CD4-positive, alpha-beta T cell treated with Interferon alpha-2 for 1 hour (primary cell): ENCODE data around the gene PCMT1.
"Not testable (repeated sequence)": the region's sequence is repeated elsewhere in the genome, so short reads cannot be mapped to it uniquely, and the experiment has no call there.

Experiments used
- DNase-seq, 2 donors: peaks; one replicate each; pipeline ENCODE4 v3.0.0-alpha.2; 2020 to 2022

Gene PCMT1

DNA sequence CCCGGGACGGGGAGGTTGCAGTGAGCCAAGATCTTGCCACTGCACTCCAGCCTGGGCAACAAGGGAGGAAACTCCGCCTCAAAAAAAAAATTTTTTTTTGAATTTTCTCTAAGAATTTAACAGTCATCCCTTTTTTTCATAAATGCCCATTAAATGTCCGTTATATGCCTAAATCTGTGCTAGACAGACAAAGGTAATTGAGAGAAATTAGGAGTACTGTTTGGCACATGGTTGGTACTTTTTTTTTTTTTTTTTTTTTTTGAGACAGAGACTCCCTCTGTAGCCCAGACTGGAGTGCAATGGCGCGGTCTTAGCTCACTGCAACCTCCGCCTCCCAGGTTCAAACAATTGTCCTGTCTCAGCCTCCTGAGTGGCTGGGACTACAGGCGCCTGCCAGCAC lies 1.7 kb downstream of the PCMT1 start:
- no peak for DNase-seq

DNA sequence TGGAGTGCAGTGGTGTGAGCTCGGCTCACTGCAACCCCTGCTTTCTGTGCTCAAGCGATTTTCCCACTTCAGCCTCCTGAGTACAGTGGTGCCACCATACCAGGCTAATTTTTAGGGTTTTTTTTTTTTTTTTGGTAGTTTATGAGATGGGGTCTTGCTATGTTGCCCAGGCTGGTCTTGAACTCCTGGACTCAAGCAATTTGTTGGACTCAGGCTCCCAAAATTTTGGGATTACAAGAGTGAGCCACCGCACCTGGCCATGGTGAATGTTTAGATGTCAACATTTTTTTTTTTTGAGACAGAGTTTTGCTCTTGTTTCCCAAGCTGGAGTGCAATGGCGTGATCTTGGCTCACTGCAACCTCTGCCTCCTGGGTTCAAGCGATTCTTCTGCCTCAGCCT lies 2.4 kb downstream of the PCMT1 start:
- not testable (repeated sequence) for DNase-seq

DNA sequence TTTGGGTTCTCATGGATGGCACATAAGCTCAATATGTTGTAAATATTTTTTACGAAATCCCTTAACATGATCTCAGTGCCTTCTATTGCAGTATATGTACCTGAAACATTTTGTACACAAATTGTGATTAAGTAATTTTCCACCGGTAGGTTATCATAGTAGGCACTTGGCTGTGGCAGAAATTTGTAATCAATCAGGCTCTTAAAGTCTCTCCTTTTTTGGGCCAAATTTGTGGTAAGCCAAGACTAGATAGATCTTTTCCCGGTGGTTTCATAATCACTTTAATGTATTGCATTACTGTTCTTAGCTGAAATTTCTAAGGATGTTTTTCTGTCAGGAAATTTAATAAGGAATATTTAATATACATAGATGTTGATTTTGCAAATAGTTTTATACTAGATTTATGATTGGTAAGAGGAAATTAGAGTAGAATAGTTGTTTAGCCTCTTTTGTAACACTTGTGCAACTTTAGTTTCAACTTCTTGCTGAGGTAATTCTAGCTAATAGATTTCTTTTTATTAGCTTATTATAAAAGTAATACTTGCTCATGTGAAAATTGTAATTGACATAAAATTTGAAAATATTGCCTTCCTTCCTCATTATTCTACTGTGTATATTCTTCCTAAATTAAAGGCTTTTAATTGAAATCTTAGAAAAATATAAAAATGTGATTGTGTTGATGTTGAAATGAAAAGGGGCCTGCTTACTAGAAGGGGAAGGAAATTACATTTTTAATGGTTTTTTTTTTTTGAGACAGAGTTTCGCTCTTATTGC lies 3.2 kb downstream of the PCMT1 start:
- DNase-seq: no peak

DNA sequence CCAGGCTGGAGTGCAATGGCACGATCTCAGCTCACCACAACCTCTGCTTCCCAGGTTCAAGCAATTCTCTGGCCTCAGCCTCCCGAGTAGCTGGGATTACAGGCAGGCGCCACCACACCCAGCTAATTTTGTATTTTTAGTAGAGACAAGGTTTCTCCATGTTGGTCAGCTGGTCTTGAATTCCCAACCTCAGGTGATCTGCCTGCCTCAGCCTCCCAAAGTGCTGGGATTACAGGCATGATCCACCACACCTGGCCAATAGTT lies 3.8 kb downstream of the PCMT1 start:
- DNase-seq: not testable (repeated sequence)

DNA sequence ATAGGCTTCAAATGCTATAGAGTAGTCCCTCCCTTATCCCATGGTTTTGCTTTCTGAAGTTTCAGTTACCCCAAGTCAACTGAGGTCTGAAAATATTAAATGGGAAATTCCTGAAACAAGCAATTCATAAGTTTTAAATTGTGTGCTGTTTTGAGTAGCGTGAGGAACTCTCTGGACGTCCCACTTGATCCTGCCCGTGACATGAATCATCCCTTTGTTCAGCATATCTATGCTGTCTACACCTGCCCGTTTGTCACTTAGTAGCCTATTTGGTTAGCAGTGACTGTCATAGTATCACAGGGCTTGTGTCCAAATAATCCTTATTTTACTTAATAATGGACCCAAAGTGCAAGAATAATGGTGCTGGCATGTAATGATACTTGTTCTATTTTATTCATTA lies 5.0 kb downstream of the PCMT1 start:
- DNase-seq: no peak

DNA sequence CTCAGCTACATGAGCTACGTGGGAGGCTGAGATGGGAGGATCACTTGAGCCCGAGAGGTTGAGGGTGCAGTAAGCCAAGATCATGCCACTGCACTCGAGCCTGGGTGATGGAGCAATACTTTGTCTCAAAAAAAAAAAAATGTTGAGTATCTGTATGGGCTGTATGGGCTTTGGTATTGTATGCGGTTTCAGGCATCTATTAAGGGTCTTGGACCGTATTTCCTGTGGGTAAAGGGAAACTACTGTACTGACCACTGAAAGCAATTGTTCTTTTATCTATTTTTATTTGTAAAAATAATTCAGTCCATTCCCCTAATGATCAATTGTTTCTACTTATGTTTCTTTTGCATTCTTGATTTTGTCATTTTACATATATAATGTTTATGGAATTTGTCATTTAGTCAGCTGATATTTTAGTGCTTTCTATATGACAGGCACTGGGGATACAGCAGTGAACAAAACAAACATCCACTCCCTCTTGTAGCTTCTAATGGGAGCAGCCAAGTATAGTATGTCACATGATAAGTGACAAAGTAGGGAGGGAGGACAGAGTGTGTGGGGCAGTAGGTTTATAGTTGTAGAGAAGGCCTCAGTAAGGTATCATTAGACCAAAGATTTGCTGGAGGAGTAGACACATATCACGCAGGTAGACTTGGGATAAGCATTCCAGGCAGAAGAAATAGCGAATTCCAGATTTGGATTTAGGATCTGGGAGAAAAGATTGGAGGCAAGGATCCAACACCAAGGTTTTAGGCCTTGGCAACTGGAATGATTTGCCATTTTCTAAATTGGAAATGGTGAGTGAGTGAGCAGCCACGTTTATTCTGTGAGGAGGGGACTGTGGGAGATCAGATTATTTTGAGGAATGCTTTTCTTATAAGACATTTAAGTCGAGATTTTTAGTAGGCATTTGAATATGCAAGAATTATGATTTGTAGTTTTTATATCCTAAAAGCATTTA lies 6.0 kb downstream of the PCMT1 start:
- DNase-seq: no peak

DNA sequence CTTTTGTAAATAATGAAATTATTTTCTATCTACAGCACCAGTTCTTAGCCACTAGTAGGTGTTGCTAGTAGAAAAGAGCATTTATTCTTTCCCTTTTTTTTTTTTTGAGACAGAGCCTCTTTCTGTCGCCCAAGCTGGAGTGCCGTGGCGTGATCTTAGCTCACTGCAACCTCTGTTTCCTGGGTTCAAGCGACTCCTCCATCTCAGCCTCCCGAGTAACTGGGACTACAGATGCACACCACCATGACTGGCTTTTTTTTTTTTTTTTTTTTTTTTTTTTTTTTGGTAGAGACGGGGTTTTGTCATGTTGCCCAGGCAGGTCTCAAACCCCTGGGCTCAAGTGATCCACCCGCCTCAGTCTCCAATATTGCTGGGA lies 6.7 kb downstream of the PCMT1 start:
- DNase-seq: no peak

DNA sequence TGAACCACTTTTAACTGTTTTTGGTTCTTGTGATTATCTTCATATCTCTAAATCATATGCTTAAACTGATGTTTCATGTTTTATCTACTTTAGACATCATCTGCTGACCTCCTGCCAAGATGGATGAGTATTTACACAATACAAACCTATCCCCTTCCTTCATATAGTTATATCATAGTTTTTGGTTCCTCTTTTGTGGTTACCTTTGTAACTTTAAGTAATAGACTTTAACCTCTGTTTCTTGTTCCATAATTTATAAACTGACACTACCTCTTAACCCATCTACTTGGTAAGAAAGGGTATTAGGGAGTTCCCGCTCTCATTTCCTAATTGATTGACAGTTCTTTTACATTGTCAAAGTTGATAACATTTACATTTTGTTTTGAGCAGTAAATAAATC lies 11.9 kb downstream of the PCMT1 start:
- no peak for DNase-seq

DNA sequence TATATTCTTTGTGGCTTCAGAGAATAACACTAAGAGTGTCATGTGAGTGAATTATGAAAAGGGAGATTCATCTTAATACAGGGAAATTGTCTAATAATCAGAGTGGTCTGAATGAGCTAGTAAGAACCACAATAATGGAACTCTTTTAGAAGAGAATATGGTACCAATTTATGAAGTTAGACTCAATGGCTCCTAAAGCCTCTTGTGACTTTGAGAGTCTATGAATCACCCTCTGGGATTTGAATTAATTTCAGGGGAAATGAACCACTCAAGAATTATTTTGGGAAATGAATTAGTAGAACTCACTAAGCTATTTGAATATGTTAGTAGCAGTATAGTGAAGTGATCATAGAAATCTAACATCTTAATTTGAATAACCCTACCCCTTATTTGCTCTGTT lies 14.3 kb downstream of the PCMT1 start:
- DNase-seq: no peak

DNA sequence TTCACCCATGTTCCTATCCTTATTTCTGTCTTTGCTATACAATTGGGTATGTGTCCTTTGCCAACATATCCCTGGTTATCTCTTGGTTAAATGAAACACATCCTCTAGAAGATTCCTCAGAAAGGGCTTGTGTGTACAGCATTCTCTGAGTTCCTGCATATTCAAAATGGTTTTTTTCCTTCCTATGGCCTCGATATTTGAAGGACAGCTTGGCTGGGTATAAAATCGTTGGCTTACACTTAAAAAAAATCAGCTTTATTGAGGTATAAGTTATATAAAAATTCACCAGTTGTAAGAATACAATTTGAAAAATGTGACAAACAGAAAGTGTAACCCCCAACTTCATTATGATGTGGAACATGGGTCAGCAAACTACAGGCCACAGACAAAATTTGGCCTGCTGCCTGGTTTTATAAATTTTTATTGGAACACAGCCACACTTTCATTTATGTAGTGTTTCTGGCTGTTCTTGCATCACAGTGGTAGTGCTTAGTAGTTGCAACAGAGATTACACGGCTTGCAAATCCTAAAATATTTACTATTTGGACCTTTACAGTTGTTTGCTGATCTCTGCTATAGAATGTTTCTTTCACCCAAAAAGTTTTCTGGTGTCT lies 16.7 kb downstream of the PCMT1 start:
- DNase-seq: no peak

DNA sequence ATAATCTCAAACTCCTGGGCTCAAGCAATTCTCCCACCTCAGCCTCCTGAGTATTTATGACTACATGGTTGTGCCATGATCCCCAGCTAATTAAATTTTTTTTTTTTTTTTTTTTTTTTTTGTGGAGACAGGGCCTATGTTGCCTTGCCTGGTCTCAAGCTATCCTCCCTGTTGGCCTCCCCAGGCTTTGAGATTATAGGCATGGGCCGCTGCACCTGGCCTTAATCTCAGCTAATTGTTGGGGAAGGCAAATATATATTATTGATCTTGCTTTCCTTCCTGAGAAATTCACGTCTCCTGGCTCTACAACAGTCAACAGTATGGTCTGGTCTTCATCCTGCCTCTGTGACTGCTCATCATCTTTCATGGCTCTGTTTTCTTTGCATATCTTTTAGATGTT lies 20.1 kb downstream of the PCMT1 start:
- DNase-seq: no peak

DNA sequence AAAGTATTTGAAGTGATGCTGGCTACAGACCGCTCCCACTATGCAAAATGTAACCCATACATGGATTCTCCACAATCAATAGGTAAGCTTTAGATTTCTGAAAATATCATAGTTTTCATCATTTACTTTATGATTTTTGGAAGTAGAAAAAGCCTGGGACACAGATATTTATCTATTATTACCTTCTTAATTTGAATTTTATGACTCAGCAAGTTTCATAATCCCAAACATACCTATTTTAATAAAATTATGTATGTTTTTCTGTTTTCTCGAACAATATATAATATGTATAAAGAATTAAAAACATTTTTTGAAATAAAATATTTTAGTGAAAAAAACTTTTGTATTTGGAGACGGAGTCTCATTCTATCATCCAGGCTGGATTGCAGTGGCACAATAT lies 21.6 kb downstream of the PCMT1 start:
- no peak for DNase-seq

DNA sequence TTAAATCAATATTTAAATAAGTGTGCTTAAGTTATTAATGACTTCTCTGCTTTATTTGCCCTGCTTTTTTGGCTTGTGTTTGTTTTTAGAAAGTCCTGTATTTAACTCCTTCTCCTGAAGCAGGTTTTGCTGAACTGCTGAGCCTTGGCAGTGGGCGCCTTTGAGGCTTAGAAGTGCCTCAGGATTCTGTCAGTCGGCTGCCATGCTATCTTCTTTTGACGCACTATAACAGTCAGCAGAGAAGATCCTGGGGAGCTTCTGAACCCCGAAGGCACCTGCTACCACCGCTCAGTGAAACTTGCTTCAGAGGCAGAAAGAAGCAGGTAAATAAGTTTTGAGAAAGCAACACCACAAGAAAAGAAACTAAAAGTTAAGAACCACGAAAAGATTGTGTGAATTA lies 22.4 kb downstream of the PCMT1 start:
- DNase-seq: no peak

DNA sequence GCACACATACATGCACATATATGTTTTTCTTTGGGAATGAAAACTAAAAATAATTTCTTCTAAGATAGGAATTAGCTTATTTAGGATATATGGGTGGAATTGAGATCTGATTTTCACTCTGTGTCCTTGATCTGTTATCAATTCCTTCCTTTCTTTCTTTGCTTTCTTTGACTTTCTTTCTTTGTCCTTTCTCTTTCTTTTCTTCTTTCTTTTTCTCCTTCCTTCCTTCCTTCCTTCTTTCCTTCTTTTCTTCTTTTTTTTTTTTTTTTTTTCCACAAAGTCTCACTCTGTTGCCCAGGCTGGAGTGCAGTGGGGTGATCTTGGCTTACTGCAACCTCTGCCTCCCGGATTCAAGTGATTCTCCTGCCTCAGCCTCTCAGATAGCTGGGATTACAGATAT lies 28.1 kb downstream of the PCMT1 start:
- DNase-seq: no peak

DNA sequence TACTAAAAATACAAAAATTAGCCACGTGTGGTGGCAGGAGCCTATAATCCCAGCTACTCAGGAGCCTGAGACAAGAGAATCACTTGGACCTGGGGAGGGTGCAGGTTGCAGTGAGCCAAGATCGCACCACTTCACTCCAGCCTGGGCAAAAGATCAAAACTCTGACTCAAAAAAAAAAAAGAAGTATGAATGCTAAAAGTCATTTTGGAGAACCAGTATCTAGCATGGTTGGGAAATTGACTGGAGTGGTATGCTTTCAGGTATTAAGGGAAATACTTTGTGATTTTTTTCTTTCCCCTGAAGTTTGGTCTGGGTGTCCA lies 30.1 kb downstream of the PCMT1 start:
- no peak for DNase-seq

DNA sequence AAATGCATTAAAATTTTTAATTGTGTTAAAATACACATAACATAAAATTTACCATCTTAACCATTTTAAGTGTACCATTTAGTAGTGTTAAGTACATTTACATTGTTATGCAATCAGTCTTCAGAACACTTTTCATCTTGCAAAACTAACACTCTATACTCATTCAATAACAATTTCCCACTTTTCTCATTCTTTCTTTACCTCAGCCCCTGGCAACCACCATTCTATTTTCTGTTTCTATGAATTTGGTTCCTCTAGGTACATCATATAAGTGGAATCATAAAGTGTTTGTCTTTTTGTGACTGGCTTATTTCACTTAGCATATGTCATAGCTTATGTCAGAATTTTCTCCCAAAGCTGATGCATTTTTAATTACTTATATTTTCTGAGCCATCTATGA lies 32.2 kb downstream of the PCMT1 start:
- no peak for DNase-seq

DNA sequence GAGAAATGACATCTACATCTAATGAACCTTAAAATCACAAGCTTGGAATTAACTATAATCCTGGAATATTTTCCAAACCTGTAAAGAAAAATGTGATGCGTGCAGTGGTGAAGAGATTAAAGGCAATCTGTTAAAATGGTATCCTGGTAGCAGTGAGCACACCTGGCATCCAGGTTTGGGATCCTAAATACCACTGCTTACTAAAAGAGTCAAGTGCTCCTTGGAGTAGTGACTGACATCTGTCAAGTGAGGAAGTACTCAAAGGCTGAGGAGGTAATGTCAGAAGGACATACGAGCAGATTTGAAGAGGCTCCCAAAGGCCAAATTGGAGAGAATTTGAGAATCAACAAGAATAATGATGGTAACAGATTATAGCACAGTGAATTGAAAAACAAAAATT lies 32.8 kb downstream of the PCMT1 start:
- DNase-seq: no peak

DNA sequence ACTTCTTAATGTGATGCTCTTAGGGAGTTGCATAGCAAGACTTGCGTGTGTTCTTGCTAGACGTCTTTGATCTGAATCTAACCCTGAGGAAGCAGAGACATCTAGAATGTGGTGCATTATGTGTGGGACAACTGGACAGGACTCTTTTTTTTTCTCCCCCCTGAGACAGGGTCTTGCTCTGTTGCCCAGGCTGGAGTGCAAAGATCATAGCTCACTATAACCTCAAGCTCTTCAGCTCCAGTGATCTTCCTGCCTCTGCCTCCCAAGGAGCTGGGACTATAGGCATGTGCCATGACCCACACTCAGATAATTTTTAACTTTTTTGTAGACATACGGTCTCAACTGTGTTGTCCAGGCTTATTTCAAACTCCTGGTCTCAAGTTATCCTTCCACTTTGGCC lies 34.0 kb downstream of the PCMT1 start:
- no peak for DNase-seq

DNA sequence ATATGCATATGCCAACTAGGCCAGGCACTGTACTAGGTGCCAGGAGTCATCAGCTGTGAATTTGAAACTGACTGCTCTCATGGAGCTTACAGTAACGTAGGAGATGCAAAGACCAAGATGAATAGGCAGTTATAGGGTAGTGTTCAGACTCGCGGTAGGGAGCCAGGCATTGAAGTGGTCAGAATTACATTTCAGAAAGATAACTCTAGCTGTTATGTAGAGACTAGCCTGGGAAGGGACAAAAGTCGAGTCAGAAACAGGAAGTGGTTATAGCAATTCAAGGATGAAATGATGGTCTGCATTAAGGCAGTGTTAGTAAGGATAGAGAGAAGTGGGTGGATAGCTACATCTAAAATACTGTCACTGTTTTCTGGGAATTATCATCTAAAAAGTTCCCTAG lies 56.6 kb downstream of the PCMT1 start:
- no peak for DNase-seq

DNA sequence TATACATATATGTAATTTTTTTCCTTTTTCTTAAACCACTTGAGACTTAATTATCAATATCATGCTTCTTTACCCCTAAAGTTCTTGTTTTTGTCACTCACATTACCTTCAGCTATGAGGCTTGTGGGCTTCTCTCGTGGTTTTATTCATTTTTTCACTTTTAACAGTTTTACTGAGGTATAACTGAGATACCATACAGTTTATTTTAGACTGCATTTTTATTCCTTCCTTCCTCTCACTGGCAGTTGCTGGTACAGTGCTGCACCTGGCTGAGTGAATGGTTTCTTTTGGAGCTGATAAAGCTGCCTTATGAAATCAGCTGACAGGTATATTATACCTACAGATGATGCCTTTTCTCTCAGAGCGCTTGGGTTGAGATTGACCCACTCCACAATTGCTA lies 60.3 kb downstream of the PCMT1 start:
- DNase-seq: no peak

DNA sequence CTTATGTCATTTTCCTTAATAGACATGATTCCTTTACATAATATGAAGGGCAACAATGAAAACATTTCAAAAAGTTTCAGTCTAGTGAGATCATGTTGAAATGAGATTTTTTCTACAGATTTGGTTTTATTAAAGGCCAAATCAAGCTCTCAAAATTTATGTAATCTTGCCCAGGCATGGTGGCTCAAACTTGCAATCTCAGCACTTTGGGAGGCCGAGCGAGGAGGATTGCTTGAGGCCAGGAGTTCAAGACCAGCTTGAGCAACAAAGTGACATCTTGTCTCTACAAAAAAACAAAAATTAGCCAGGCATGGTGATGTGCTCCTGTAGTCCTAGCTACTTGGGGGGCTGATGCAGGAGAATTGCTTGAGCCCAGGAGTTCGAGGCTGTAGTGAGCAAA lies 63.8 kb downstream of the PCMT1 start:
- DNase-seq: no peak

DNA sequence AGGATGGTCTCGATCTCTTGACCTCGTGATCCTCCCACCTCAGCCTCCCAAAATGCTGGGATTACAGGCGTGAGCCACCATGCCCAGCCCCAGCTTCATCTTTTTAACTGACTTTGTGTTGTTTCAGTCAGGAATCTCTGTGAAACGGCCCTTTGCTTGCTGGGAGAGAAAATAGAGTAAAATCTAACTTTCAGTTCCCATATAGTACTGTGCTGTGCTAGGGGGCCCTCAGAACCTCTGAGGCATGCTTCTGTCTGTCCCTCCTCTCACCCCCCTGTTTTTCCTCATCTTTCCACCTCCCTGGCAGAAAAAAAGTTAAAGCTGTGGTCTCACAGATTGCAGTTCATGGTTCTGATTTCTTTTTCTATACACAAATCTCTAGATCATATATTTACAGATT lies 66.2 kb downstream of the PCMT1 start:
- DNase-seq: no peak

DNA sequence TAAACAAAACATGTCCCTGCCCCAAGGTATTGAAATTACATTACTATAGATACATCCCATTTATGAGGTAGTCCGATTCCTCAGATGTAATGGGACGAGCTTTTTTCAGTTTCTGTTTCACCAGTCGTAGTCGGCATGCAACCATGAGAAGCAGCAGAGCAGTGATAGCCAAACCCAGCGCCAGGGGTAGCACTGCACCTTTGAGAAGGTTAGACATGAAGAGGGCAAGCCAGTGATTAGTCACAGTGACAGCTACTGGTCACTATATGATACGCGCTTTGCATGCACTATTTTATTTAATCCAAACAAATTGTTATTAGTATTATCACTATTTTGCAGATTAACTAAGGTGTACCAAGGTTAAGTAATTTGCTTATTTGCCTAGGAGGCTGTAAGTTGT lies 71.0 kb downstream of the PCMT1 start:
- DNase-seq: no peak

DNA sequence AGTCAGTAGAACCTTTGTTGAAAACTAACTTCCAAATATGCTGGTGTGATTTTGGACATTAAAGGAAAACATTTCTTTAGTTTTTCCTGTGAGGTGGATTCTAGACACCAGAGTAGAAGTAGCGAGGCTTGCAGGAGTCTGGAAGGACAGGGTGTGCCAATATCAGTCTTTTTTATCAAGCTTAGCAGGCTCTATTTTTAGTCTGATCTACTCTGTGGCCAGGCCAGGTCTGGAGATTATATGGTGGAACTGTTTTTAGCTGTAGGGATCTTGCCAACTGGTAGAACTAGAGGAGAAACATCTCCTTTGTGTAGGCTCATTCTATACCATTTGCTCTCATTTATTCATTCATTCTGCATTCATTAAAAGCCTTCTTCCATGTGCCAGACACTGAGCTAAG lies 72.0 kb downstream of the PCMT1 start:
- DNase-seq: no peak
